NT2/D1 (cell line): ENCODE measurements around the gene EMP3.

Experiments used
- SUZ12 ChIP-seq: IDR thresholded peaks from 2 replicates; pipeline ENCODE4 v1.6.1; 2011; ENCODE audit not compliant: insufficient read length, insufficient read depth; ENCODE audit errors: extremely low read depth
- YY1 ChIP-seq: IDR thresholded peaks from 2 replicates; pipeline ENCODE4 v1.6.1; 2011; ENCODE audit not compliant: insufficient read length, insufficient read depth

- TF ChIP-seq YY1 (no peak), SUZ12 (no peak)
These were observed 34.4 kb upstream of the EMP3 start for GRCh38 chr19:48290771-48291488.
